OCI-M1 (cell line): ENCODE data around the gene HINFP.
"Not testable (repeated sequence)": the region's sequence is repeated elsewhere in the genome, so short reads cannot be mapped to it uniquely, and the experiment has no call there.

Source experiments
- DNase-seq: peaks from one replicate; lab custom pipeline; 2025; lab: John Stamatoyannopoulos, UW

Gene HINFP

GRCh38 chr11:119100246-119100970, 21.0 kb upstream of the HINFP start:
- DNase-seq, result peak; percentile 88

GRCh38 chr11:119100994-119101758, 20.2 kb upstream of the HINFP start:
- DNase-seq, result peak; percentile 89

- DNase-seq, result peak; percentile 99
These were observed 19.5 kb upstream of the HINFP start, which contains the start of gene DPAGT1 for GRCh38 chr11:119101759-119102423. TSS of gene DPAGT1 (minus strand) at chr11:119101853. CDS start at chr11:119101655, 198 bp downstream.

GRCh38 chr11:119103161-119103664, 18.2 kb upstream of the HINFP start:
- not testable (repeated sequence) for DNase-seq

GRCh38 chr11:119103793-119104192, 17.6 kb upstream of the HINFP start:
- peak; percentile 78 for DNase-seq

GRCh38 chr11:119106564-119107537, 14.5 kb upstream of the HINFP start, which contains the start of gene C2CD2L:
TSS of gene C2CD2L (plus strand) at chr11:119107344. CDS start at chr11:119107742, 398 bp downstream.
- peak; percentile 99 for DNase-seq

- no peak for DNase-seq
These were observed 13.7 kb upstream of the HINFP start for GRCh38 chr11:119107538-119108145.

GRCh38 chr11:119108146-119108856, 13.1 kb upstream of the HINFP start:
- peak; percentile 82 for DNase-seq

- DNase-seq, result no peak
These were observed 12.5 kb upstream of the HINFP start for GRCh38 chr11:119108857-119109221.

- DNase-seq, result no peak
These were observed 11.5 kb upstream of the HINFP start for GRCh38 chr11:119109843-119110242.

GRCh38 chr11:119110439-119110838, 10.9 kb upstream of the HINFP start:
- DNase-seq, result no peak

- no peak for DNase-seq
These were observed 9.9 kb upstream of the HINFP start for GRCh38 chr11:119111361-119111925.

GRCh38 chr11:119112314-119113020, 8.9 kb upstream of the HINFP start:
- no peak for DNase-seq

GRCh38 chr11:119113716-119114115, 7.7 kb upstream of the HINFP start:
- DNase-seq, result no peak

GRCh38 chr11:119114351-119114750, 7.0 kb upstream of the HINFP start:
- DNase-seq, result no peak

GRCh38 chr11:119115484-119116234, 5.7 kb upstream of the HINFP start:
- DNase-seq, result no peak

GRCh38 chr11:119116235-119116594, 5.2 kb upstream of the HINFP start:
- DNase-seq, result no peak

- no peak for DNase-seq
These were observed 4.8 kb upstream of the HINFP start for GRCh38 chr11:119116601-119117000.
